HEK293 (cell line): ENCODE data around the gene RNU1-2.
"Not testable (repeated sequence)": the region's sequence is repeated elsewhere in the genome, so short reads cannot be mapped to it uniquely, and the experiment has no call there.

Experiments used
- CTCF ChIA-PET: fragments of 350-600 bp; formaldehyde crosslinking; extraction: SDS; loops from one replicate; lab custom pipeline; 2021; ENCODE audit warnings: antibody characterized with exemption; lab: Yijun Ruan, JAX
- POLR2A ChIA-PET: fragments of 300-600 bp; formaldehyde crosslinking; extraction: SDS; loops from one replicate; lab custom pipeline; 2020; ENCODE audit warnings: antibody characterized with exemption, inconsistent platforms; lab: Yijun Ruan, JAX
- H3K27ac ChIP-seq: fragments of 200-500 bp; sonication (Bioruptor generic); 2 replicates; pipeline ENCODE4 v1.5.1; 2014; ENCODE audit warnings: low read depth, low read length, control low read depth, inconsistent platforms; ENCODE audit errors: extremely low read depth
- H3K36me3 ChIP-seq, 2 experiments: fragments of 200-500 bp in 1 of 2; sonication (Bioruptor generic) in 1 of 2; 1 replicate in 1 of 2; 2 replicates in 1 of 2; pipeline ENCODE4 v1.5.1; 2014 to 2017; ENCODE audit warnings: inconsistent platforms in 2 of 2, low read length in 2 of 2; ENCODE audit not compliant: control insufficient read depth in 2 of 2, insufficient read depth in 1 of 2
- H3K4me1 ChIP-seq: fragments of 200-500 bp; sonication (Bioruptor generic); 2 replicates; pipeline ENCODE4 v1.5.1; 2014; ENCODE audit warnings: mild to moderate bottlenecking, low read length, inconsistent platforms; ENCODE audit not compliant: control insufficient read depth, insufficient read depth
- H3K4me3 ChIP-seq: 2 replicates; pipeline ENCODE4 v1.5.1; 2011; ENCODE audit warnings: low read depth, mild to moderate bottlenecking, control low read depth, low read length, moderate library complexity
- H3K9me3 ChIP-seq: fragments of 200-500 bp; sonication (Bioruptor generic); 2 replicates; pipeline ENCODE4 v1.5.1; 2014; ENCODE audit warnings: low read depth, low read length, inconsistent platforms; ENCODE audit not compliant: control insufficient read depth, insufficient read depth
- KLF9 ChIP-seq: fragments of 450-650 bp; formaldehyde crosslinking; IDR thresholded peaks from 2 replicates; pipeline ENCODE4 v1.5.1; 2016; ENCODE audit warnings: missing biosample characterization, missing genetic modification characterization, low read depth
- ZBTB8A ChIP-seq: fragments of 450-650 bp; formaldehyde crosslinking; IDR thresholded peaks from 2 replicates; pipeline ENCODE4 v1.5.1; 2016; ENCODE audit warnings: missing biosample characterization, missing genetic modification characterization
- ZEB2 ChIP-seq: fragments of 450-650 bp; formaldehyde crosslinking; IDR thresholded peaks from 2 replicates; pipeline ENCODE4 v1.5.1; 2016; ENCODE audit warnings: missing biosample characterization, missing genetic modification characterization
- ZNF394 ChIP-seq: fragments of 450-650 bp; formaldehyde crosslinking; IDR thresholded peaks from 2 replicates; pipeline ENCODE4 v1.5.1; 2016; ENCODE audit warnings: missing biosample characterization, missing genetic modification characterization, mild to moderate bottlenecking, moderate library complexity, borderline replicate concordance
- ZNF645 ChIP-seq: fragments of 450-650 bp; formaldehyde crosslinking; IDR thresholded peaks from 2 replicates; pipeline ENCODE4; 2016; ENCODE audit warnings: missing biosample characterization, missing genetic modification characterization
- ZNF654 ChIP-seq: fragments of 450-650 bp; formaldehyde crosslinking; IDR thresholded peaks from 2 replicates; pipeline ENCODE4 v1.5.1; 2016; ENCODE audit warnings: low read depth, missing biosample characterization, missing genetic modification characterization

Gene RNU1-2

GRCh38 chr1:16944038-16944437, 48.3 kb downstream of the RNU1-2 start:
- no peak overlapping the region for H3K4me3 ChIP-seq
- POLR2A ChIA-PET, result no interaction called here
- TF ChIP-seq ZNF645, result no peak
- no peak for TF ChIP-seq ZNF654 (tag by site-specific recombination)
- peak; percentile 42; the same call in 1 of the 2 replicates for TF ChIP-seq ZNF394 (tag by site-specific recombination)
- TF ChIP-seq ZBTB8A, result no peak
- TF ChIP-seq ZEB2 (tag by site-specific recombination), result no peak
- no peak for TF ChIP-seq KLF9 (tag by site-specific recombination)
- no peaks in the 10 kb centered on the region for H3K9me3 ChIP-seq
- peaks cover 0 to 45% of the 10 kb centered on the region in 2 experiments; a peak in 2 of 3 replicates for H3K36me3 ChIP-seq
- CTCF ChIA-PET, result interaction anchor here (1.0 kb wide), 1 partner anchor 22 kb away, joined by 4 read pairs; the partner anchor contains the start of gene CROCC
- no peaks in the 10 kb centered on the region for H3K4me1 ChIP-seq
- H3K27ac ChIP-seq, result no peak overlapping the region

- H3K4me3 ChIP-seq, H3K9me3 ChIP-seq, H3K27ac ChIP-seq, H3K4me1 ChIP-seq: not testable (repeated sequence)
- ChIA-PET POLR2A (interaction anchor here (2.4 kb wide), 1 partner anchor 40 kb away, joined by 5 read pairs; no protein-coding TSS in a partner anchor), CTCF (interaction anchor here (0.7 to 1.6 kb wide), 3 partner anchors 16 to 336 kb away, joined by 3 to 5 read pairs (median 5); no protein-coding TSS in a partner anchor)
- H3K36me3 ChIP-seq, result peaks cover 0 to 43% of the 10 kb centered on the region in 2 experiments; a peak in 2 of 3 replicates
Observed at GRCh38 chr1:16945512-16945911, 49.7 kb downstream of the RNU1-2 start.
